ENCODE results near the gene ACTN3.

The ACTN3 gene

DNA sequence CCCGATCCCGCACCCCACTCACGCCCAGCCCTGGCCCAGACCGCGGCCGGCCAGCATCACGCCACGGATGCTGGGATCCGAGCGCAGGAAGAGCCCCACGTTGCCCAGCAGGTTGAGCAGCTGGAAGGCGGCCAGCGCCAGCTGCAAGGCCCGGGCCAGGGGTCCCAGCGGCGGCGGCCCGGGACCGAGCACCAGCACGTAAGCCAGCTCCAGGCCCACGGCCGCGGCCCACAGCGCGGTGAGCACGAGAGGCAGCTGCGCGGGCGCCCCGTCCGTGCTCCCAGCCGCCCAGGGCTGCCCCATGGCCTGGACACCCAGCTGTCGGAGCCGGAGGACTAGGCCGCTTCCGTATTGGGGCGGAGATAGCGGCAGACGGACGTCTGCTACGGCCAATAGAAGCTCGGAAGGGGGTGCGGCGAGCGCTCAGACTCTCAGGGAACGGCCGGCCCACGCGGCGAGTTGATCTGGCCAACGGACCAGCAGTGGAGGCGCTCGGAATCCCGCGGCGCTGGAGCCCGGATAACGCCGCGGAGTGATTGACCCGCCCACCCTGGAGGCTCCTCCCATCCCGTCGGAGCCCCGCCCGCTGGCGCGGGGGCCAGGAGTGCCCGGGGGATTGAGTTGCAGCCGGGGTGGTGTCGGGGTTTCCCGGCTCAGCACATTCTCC, 869 bp upstream of the ACTN3 start, which contains the start of gene ZDHHC24:
Gene ZDHHC24 (minus strand): TSS at position 348 of the 667 bp plus-strand sequence. CDS start 45 bp downstream, at position 303.
- peak; percentile 99 for DNase-seq (ENCODE audit: low spot score)

DNA sequence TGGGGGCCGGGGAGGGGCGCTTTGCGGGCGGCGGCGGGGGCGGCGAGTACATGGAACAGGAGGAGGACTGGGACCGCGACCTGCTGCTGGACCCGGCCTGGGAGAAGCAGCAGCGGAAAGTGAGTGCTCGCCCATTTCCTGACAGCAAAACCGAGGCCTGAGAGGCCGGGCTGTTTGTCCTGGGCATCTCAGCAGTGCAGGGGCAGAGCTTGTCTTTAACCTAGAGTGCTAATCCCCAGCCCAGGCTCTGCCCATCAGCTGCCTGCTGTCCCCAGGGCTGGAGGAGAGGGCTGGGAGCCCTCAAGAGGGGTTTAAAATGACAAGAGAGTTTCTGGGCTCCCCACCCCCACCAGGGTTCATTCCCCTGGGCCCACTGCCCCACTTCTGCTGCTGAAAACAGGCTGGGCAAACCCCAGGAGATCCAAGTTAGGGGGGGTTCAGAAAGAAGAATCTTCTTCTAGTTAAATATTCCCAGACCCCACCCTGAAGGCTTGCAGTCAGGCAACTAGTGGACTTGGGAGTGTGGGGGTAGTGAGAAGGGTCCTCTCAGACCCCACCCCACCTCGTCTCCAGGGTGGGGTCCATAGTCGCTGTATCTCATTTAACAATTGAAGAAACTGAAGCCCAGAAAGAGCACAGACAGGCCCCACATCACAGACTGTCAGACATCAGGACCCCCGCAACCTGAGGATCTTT, 411 bp downstream of the ACTN3 start:
- DNase-seq (ENCODE audit: low spot score), result no peak

- no peak for DNase-seq (ENCODE audit: low spot score)
These were observed 933 bp downstream of the ACTN3 start for GRCh38 chr11:66547662-66548009.

GRCh38 chr11:66548041-66548440, 1.3 kb downstream of the ACTN3 start:
- no peak for DNase-seq (ENCODE audit: low spot score)

- no peak for DNase-seq (ENCODE audit: low spot score)
These were observed 2.3 kb downstream of the ACTN3 start for GRCh38 chr11:66548774-66549630.

- no peak for DNase-seq (ENCODE audit: low spot score)
These were observed 3.0 kb downstream of the ACTN3 start for GRCh38 chr11:66549696-66550095.

- no peak for DNase-seq (ENCODE audit: low spot score)
These were observed 4.2 kb downstream of the ACTN3 start for GRCh38 chr11:66550887-66551286.

GRCh38 chr11:66554602-66555001, 7.9 kb downstream of the ACTN3 start:
- no peak for DNase-seq (ENCODE audit: low spot score)

GRCh38 chr11:66555416-66555815, 8.7 kb downstream of the ACTN3 start:
- no peak for DNase-seq (ENCODE audit: low spot score)

DNA sequence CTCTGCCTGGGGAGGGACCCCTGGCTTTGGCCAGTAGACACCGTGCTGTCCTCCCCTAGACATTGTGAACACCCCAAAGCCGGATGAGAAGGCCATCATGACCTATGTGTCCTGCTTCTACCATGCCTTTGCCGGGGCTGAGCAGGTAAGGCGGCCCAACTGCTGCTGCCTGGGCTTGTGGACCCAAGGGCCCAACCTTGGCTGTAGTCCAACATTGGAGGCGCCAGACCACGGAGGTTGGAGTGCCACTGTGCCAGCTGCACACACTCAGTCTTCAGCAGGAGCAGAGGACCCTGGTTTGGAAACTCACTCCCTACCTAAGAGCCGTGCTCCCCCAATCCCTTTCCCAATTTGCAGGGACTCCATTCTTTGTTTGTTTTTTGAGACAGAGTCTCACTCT, 9.4 kb downstream of the ACTN3 start:
- DNase-seq (ENCODE audit: low spot score), result no peak

- DNase-seq (ENCODE audit: low spot score), result no peak
These were observed 11.1 kb downstream of the ACTN3 start for GRCh38 chr11:66557733-66558326.

- peak; percentile 47 for DNase-seq (ENCODE audit: low spot score)
These were observed 12.6 kb downstream of the ACTN3 start for GRCh38 chr11:66559142-66559865.

GRCh38 chr11:66559866-66560676, 13.4 kb downstream of the ACTN3 start:
- DNase-seq (ENCODE audit: low spot score), result no peak

DNA sequence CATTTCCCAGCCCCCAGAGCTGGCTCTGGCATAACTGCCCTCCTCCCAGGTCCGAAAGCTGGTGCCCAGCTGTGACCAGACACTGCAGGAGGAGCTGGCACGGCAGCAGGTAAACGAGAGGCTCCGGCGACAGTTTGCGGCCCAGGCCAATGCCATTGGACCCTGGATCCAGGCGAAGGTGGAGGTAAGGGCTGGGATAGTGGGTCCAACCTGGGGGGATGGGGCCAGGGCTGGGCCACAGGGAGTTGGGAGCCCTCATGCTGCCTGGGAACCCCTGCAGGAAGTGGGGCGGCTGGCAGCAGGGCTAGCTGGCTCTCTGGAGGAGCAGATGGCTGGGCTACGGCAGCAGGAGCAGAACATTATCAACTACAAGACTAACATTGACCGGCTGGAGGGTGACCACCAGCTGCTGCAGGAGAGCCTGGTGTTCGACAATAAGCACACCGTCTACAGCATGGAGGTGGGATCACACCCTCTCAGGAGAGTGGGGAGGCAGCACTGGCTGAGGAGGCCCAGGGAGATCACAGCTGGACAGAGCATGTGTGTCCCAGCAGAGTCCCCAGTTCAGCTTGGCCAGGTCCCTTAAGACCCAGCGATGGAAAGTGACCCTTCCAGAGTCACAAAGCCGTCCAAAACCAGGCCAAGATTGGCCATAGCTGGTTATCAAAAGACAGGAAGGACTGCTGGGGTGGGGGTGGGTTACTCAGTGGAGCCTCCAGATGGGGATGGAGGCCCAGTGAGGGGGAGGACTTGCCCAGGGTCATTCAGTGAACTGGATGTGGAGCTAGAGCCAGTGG, 14.7 kb downstream of the ACTN3 start:
- no peak for DNase-seq (ENCODE audit: low spot score)

DNA sequence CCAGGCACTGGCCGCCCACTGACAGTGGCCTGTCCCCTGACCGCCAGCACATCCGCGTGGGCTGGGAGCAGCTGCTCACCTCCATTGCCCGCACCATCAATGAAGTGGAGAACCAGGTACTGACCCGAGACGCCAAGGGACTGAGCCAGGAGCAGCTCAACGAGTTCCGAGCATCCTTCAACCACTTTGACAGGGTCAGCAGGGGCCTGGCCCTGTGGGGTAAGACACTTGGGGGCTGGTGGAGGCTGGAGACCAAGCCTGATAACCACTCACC, 15.2 kb downstream of the ACTN3 start:
- DNase-seq (ENCODE audit: low spot score), result no peak

DNA sequence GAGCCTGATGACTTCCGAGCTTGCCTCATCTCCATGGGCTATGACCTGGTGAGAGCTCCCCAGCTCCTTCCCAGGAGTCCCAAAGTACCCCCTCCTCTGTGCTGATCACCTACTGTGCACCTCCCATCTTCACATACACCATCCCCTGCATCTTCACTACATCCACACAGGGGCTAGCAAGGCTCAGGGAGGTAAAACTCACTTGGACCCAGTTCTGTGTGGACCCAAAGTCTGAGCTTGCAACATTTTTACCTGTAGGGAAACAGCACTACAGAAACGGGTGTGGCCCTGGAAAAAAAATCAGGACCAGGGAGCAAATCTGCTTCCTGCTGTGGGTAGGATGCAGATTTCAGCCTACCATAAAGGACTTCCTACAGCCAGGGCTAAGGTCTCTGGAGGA, 15.6 kb downstream of the ACTN3 start:
- no peak for DNase-seq (ENCODE audit: low spot score)

DNA sequence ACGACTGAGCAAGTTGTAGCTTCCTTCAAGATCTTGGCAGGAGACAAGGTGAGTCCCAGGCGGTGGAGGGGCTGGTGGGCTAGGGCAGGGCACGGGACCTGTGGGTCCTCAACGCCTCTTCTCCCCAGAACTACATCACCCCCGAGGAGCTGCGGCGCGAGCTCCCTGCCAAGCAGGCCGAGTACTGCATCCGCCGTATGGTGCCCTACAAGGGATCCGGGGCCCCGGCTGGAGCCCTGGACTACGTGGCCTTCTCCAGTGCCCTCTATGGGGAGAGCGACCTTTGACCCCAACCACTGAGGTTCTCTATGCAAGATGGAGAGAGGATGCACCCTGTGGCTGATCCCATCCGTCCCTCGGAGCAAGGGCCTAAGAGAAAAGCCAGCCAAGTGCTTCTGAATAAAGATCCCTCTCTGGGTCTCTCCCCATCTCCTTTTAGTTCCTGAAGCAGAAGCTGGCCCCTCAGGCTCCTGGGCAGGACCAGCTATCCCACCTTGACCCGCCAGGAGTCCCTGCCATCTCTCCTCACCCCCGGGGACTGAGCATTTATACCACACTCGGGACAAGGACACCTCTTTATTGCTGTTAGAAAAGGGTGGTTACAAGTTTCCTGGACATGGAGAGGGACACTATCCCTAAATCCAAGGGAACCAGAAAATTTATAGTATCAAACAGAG, 16.3 kb downstream of the ACTN3 start:
- no peak for DNase-seq (ENCODE audit: low spot score)

DNA sequence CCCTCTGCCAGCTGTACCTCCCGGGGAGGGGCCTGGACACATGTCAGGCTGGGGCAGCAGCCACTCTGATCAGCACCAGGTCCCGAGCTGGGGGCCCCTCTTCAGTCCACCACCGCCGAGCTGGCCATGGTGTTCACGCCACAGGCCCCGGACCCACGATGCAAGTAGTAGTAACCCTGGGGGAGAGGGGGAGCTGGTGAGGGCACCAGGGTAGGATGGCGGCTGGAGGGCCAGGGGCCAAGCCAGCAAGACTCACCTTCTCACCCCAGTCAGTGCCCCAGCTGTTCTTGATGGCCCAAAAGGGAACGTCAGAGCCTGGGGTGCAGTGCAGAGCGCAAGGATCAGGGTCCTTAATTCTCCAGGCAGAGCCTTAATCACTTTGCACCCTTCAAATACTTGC, 17.1 kb downstream of the ACTN3 start:
- no peak for DNase-seq (ENCODE audit: low spot score)

DNA sequence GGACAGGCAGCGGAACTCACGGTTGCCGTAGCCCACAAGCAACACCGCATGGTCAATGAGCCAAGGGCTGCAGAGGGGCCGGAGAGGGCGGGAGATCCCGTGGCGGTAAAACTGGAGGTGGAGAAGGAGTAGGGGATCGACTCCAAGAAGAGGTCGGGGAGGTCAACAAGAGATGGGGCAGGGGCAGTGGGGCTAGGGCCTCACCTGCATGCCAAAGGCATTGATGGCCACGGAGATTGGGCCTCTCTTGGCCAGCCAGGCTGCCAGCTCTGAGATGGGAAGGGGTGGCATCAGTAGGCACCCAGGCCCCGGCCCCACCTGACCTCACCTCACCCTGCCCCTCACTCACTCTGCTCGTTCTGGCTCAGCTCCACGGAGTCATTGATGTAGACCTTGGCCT, 17.8 kb downstream of the ACTN3 start:
- no peak for DNase-seq (ENCODE audit: low spot score)

DNA sequence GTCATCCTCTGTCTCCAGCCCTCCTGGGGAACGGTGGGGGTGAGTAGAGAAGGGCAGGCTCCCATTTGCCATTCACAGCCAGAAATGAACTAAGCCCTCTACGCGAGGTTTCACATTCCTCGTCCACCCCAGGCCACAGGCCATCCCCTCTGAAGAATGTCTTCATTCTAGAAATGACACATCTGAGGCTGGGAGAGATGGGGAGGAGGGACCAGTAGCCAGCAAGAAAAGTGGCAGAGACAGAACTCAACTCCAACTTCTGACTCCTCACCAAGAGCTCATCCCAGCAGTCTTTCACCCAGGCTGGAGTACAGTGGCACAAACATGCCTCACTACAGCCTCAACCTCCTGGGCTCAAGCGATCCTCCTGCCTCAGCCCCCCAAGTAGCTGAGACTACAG, 18.3 kb downstream of the ACTN3 start:
- DNase-seq (ENCODE audit: low spot score), result no peak

All from AG08396 (cell line).